Measurements from ENCODE around the gene ENOX2.

The ENOX2 gene

DNA sequence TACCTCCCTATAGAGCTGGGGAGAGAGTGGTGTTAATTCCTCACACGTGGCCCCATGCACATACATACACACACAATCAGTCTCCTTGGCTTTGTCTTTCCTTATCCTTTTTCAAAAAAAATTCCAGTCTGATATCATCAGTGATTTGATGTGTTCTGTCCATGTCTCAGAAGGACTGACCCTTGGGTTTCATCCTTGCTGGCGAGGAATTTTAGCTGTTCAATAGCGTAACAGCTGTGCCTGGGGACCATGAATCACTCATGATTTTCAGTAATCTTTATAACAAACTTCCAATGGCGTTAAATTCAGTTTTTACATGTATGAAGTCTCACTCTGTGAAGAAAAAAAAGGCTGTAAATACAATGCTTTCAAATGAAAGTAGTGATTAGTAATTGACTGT is 296.6 kb downstream of the ENOX2 start:
- DNase-seq = no peak

DNA sequence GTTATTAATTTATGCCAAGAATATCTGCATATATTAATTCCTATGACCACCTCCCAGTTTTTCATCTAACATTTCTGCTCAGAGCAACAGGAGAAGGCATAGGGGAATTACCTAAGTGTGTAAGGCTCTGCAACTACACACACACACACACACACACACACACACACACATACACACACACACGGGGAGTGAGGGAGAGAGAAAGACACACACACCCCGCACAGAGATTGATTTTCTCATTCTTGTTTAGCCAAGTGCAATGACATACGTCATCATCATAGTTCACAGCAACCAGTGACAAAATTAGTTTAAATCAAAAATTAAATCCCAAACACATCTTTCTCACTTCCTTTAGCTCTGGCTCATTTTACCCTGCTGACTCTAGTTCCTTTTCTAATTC is 298.1 kb downstream of the ENOX2 start:
- no peak for DNase-seq

DNA sequence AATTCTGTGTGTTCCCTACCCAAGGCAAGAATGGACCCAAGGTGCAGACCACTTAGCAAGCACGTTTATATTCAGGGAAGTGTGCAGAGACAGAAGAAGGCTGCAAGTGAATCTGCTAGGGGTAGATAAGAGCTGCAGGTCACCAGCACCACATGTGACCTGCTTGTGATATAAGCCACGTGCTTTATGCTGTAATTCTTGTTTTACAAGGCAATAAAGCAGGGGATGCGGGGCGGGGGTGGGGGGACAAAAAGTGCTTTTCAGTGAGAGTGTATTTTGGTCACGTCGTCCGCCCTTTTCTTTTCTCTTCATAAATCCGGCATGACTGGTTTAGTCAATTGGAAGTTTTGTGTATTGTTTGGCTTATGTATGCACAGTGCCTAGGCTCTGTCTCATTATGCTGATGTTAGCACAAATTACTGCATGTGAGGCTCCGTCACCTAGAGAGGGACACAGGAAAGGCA is 308.5 kb downstream of the ENOX2 start:
- no peak for DNase-seq

DNA sequence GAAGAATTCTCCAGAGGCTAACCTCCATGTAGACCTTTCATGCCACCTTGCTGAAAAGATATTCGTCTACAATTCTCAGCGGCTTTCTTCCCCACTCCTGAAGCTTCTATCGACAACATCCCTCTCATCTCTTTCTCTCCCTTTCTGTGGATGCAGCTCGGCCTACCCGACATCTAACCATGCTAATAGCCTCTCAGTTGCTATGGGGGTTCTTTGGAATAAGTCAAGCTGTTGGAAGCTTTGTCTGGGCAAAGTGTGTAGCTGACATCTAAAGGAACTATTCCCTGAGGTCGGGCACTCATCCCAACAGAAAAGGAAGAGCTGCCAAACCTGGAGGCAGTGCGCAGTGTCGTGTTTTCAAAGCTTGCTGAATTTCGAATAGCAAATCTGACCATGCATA is 309.1 kb downstream of the ENOX2 start:
- no peak for DNase-seq

GRCh38 chrX:130592204-130592603 is 310.8 kb downstream of the ENOX2 start:
- no peak for DNase-seq

DNA sequence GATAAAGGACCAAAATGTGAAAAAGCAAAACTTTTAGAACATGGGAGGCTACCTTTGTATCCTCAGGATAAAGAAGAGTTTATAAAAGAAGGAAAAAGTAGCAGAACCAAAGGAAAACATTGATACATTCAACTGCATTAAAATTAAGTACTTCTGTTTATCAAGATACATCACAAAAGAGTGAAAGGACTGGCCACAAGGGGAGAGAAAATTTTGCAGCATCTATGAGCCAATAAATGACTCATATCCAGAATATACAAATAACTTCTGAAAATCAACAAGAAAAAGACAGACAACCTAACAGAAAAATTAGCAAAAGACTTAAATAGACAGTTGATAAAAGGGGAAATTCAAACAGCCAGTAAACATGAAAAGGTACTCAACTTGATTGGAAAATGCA is 324.1 kb downstream of the ENOX2 start:
- no peak for DNase-seq

DNA sequence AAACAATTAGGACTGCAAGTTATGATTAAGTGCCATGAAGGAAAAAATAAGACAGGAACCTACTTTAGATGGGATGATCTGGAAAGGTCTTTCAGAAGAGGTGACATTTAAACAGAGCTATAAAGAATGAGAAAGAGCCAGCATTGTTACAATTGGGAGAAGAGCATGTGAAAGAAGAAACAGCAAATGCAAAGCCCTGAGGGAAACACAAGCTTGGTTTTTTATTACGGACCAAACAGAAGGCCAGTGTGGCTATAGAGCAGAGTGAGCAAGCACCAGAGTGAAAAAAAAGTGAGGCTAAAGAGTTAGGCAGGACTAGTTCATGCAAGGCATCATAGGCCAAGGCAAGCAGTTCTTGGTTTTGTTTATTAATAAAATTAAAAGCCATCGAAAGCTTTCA is 325.6 kb downstream of the ENOX2 start:
- DNase-seq = no peak

- DNase-seq = no peak
These were observed 327.1 kb downstream of the ENOX2 start for GRCh38 chrX:130575831-130576389.
